ENCODE measurements around the gene CAGE1. TPM values are rescaled to one million over a fixed set of nuclear protein-coding genes. Genes with fewer than 3 reads are reported as not detected.

Gene CAGE1
- total RNA-seq, 1 donor from 2014 or later = 0.07 TPM

- DNase-seq = no peak
- no peak for ATAC-seq (ENCODE audit: low read depth)
- Mint-ChIP-seq H3K4me1 (no peaks in the 10 kb centered on the region), H3K27ac (no peak overlapping the region), H3K4me3 (no peak overlapping the region), H3K9me3 (no peaks in the 10 kb centered on the region), H3K36me3 (ENCODE audit: low read depth) (peaks cover 6% of the 10 kb centered on the region), H3K27me3 (no peaks in the 10 kb centered on the region)
- CTCF ChIA-PET = no interaction called here
- POLR2A ChIA-PET = no interaction called here
- TF ChIP-seq CTCF (IDR thresholded peaks at IDR 0.05) = no peak
- intact Hi-C loops (cut with micrococcal nuclease) = loop anchor here (1.0 kb wide), 1 partner anchor 190 kb away; no protein-coding TSS in a partner anchor
Measured at GRCh38 chr6:7424967-7425807, 35.6 kb upstream of the CAGE1 start.

- POLR2A ChIA-PET = no interaction called here
- no peak for TF ChIP-seq CTCF (IDR thresholded peaks at IDR 0.05)
- H3K9me3 Mint-ChIP-seq = no peaks in the 10 kb centered on the region
Measured at GRCh38 chr6:7424058-7424457, 34.5 kb upstream of the CAGE1 start.

GRCh38 chr6:7421066-7421465 is 31.5 kb upstream of the CAGE1 start:
- no peaks in the 10 kb centered on the region for H3K27me3 Mint-ChIP-seq
- no peak overlapping the region for H3K27ac Mint-ChIP-seq
- H3K9me3 Mint-ChIP-seq = no peaks in the 10 kb centered on the region
- ATAC-seq (ENCODE audit: low read depth) = no peak
- no peak for DNase-seq
- CTCF ChIA-PET = interaction anchor here (0.9 kb wide), 1 partner anchor 191 kb away, joined by 3 read pairs; no protein-coding TSS in a partner anchor
- peaks cover 35% of the 10 kb centered on the region for H3K36me3 Mint-ChIP-seq (ENCODE audit: low read depth)
- H3K4me1 Mint-ChIP-seq = no peaks in the 10 kb centered on the region
- intact Hi-C loops (cut with micrococcal nuclease) = no loop called here
- H3K4me3 Mint-ChIP-seq = no peak overlapping the region
- POLR2A ChIA-PET = no interaction called here
- no peak for TF ChIP-seq CTCF (IDR thresholded peaks at IDR 0.05)

More at GRCh38 chr6:7424058-7424457, 34.5 kb upstream of the CAGE1 start:
- no peaks in the 10 kb centered on the region for H3K4me1 Mint-ChIP-seq
- CTCF ChIA-PET = no interaction called here
- peaks cover 13% of the 10 kb centered on the region for H3K36me3 Mint-ChIP-seq (ENCODE audit: low read depth)
- no peak overlapping the region for H3K4me3 Mint-ChIP-seq
- no peak for DNase-seq
- no peak overlapping the region for H3K27ac Mint-ChIP-seq
- no peaks in the 10 kb centered on the region for H3K27me3 Mint-ChIP-seq
- intact Hi-C loops (cut with micrococcal nuclease) = no loop called here
- no peak for ATAC-seq (ENCODE audit: low read depth)

- ATAC-seq (ENCODE audit: low read depth) (no peak), DNase-seq (no peak)
- no peak for TF ChIP-seq CTCF (IDR thresholded peaks at IDR 0.05)
- CTCF ChIA-PET = no interaction called here
- Mint-ChIP-seq H3K36me3 (ENCODE audit: low read depth) (peaks cover 55% of the 10 kb centered on the region), H3K4me1 (no peaks in the 10 kb centered on the region), H3K9me3 (no peaks in the 10 kb centered on the region), H3K27ac (no peak overlapping the region), H3K27me3 (no peaks in the 10 kb centered on the region), H3K4me3 (no peak overlapping the region)
- intact Hi-C loops (cut with micrococcal nuclease) = no loop called here
- POLR2A ChIA-PET = no interaction called here
Measured at GRCh38 chr6:7419065-7419464, 29.5 kb upstream of the CAGE1 start.

GRCh38 chr6:7418238-7418905 is 28.8 kb upstream of the CAGE1 start:
- no peaks in the 10 kb centered on the region for H3K27me3 Mint-ChIP-seq
- intact Hi-C loops (cut with micrococcal nuclease) = no loop called here
- H3K27ac Mint-ChIP-seq = no peak overlapping the region
- H3K4me1 Mint-ChIP-seq = no peaks in the 10 kb centered on the region
- DNase-seq = no peak
- no peak overlapping the region for H3K4me3 Mint-ChIP-seq
- POLR2A ChIA-PET = no interaction called here
- CTCF ChIA-PET = no interaction called here
- H3K36me3 Mint-ChIP-seq (ENCODE audit: low read depth) = peaks cover 62% of the 10 kb centered on the region
- no peak for TF ChIP-seq CTCF (IDR thresholded peaks at IDR 0.05)
- H3K9me3 Mint-ChIP-seq = no peaks in the 10 kb centered on the region
- no peak for ATAC-seq (ENCODE audit: low read depth)
